GM23338 (cell line): ENCODE results near the gene DLG2. TPM values are rescaled to one million over a fixed set of nuclear protein-coding genes. Genes with fewer than 3 reads are reported as not detected.

Source experiments
- ATAC-seq: fragments of 200-7000 bp; cut with Tn5 transposase; 3 replicates; pipeline ENCODE4 v1.9.1; 2020
- DNase-seq: peaks from one replicate; pipeline ENCODE4 v3.0.0-alpha.2; 2015; ENCODE audit warnings: low spot score
- H2AFZ ChIP-seq: fragments of 200-600 bp; sonication (generic); 2 replicates; pipeline ENCODE4 v1.8.0; 2016; ENCODE audit warnings: antibody characterized with exemption, mild to moderate bottlenecking, moderate library complexity
- H3F3A ChIP-seq: fragments of 200-600 bp; sonication (generic); replicated peaks from 2 replicates; pipeline ENCODE4 v1.8.0; 2017; ENCODE audit warnings: antibody characterized with exemption, mixed run types, low read depth
- H3K27ac ChIP-seq: fragments of 200-600 bp; sonication (generic); 2 replicates; pipeline ENCODE4 v1.6.1; 2016; ENCODE audit warnings: low read depth
- H3K27me3 ChIP-seq: fragments of 200-600 bp; sonication (generic); 2 replicates; pipeline ENCODE4 v1.8.0; 2016; ENCODE audit warnings: mild to moderate bottlenecking, mixed run types, moderate library complexity; ENCODE audit not compliant: insufficient read depth
- H3K36me3 ChIP-seq: fragments of 200-600 bp; sonication (generic); 2 replicates; pipeline ENCODE4 v1.8.0; 2016; ENCODE audit warnings: mild to moderate bottlenecking; ENCODE audit not compliant: insufficient read depth
- H3K4me1 ChIP-seq: fragments of 200-600 bp; sonication (generic); 2 replicates; pipeline ENCODE4 v1.8.0; 2016; ENCODE audit warnings: mild to moderate bottlenecking, moderate library complexity; ENCODE audit not compliant: insufficient read depth
- H3K4me2 ChIP-seq: fragments of 200-600 bp; sonication (generic); 2 replicates; pipeline ENCODE4 v1.7.1; 2017; ENCODE audit warnings: mixed run types
- H3K4me3 ChIP-seq: fragments of 200-600 bp; sonication (generic); 2 replicates; pipeline ENCODE4 v1.6.1; 2016; ENCODE audit warnings: mixed run types
- H3K79me2 ChIP-seq: fragments of 200-600 bp; sonication (generic); replicated peaks from 2 replicates; pipeline ENCODE4 v1.8.0; 2017; ENCODE audit warnings: mild to moderate bottlenecking; ENCODE audit not compliant: insufficient read depth
- H3K9me2 ChIP-seq: fragments of 200-600 bp; sonication (generic); 2 replicates; pipeline ENCODE4 v1.8.0; 2017; ENCODE audit not compliant: insufficient read depth
- H4K20me1 ChIP-seq: fragments of 200-600 bp; sonication (generic); replicated peaks from 2 replicates; pipeline ENCODE4 v1.8.0; 2017; ENCODE audit warnings: mild to moderate bottlenecking; ENCODE audit not compliant: insufficient read depth
- H3K27ac Mint-ChIP-seq: 2 replicates; pipeline ENCODE4 v1.8.0; 2020; ENCODE audit warnings: inconsistent platforms, mild to moderate bottlenecking, moderate library complexity, mixed read lengths
- H3K27me3 Mint-ChIP-seq: 3 replicates; pipeline ENCODE4 v1.8.0; 2022; ENCODE audit warnings: low read depth, mild to moderate bottlenecking, moderate library complexity, mixed read lengths, inconsistent platforms; ENCODE audit not compliant: insufficient read depth, poor library complexity
- H3K36me3 Mint-ChIP-seq: 3 replicates; pipeline ENCODE4 v1.8.0; 2021; ENCODE audit warnings: low read depth, mild to moderate bottlenecking, inconsistent platforms, moderate library complexity, mixed read lengths
- H3K4me1 Mint-ChIP-seq: 3 replicates; pipeline ENCODE4 v1.8.0; 2020; ENCODE audit warnings: mild to moderate bottlenecking, inconsistent platforms, mixed read lengths
- H3K4me3 Mint-ChIP-seq: 3 replicates; pipeline ENCODE4 v1.8.0; 2021; ENCODE audit warnings: moderate library complexity, mild to moderate bottlenecking, inconsistent platforms, mixed read lengths
- H3K9me3 Mint-ChIP-seq: 3 replicates; pipeline ENCODE4 v1.8.0; 2020; ENCODE audit warnings: moderate library complexity, mild to moderate bottlenecking, inconsistent platforms, mixed read lengths
- CREB1 ChIP-seq: fragments of 250-450 bp; sonication (Bioruptor Pico); IDR thresholded peaks from 2 replicates; pipeline ENCODE4 v1.5.0; 2020; ENCODE audit warnings: low read depth, mild to moderate bottlenecking, moderate library complexity
- EZH2 ChIP-seq: fragments of 200-600 bp; sonication (generic); IDR thresholded peaks from one replicate; pipeline ENCODE4 v1.8.0; 2017; ENCODE audit warnings: antibody characterized with exemption, mild to moderate bottlenecking, low read depth; ENCODE audit not compliant: unreplicated experiment
- EZH2phosphoT487 ChIP-seq: fragments of 200-600 bp; sonication (generic); IDR thresholded peaks from one replicate; pipeline ENCODE4 v1.8.1; 2018; ENCODE audit warnings: antibody characterized with exemption; ENCODE audit not compliant: unreplicated experiment
- JUNB ChIP-seq: IDR thresholded peaks from one replicate; pipeline ENCODE4 v1.6.1; 2016; ENCODE audit warnings: antibody characterized with exemption; ENCODE audit not compliant: unreplicated experiment
- NANOG ChIP-seq: IDR thresholded peaks from 2 replicates; pipeline ENCODE4 v1.6.1; 2016; ENCODE audit warnings: antibody characterized with exemption, borderline replicate concordance
- POLR2AphosphoS5 ChIP-seq: IDR thresholded peaks from 2 replicates; pipeline ENCODE4 v1.6.1; 2016; ENCODE audit warnings: antibody characterized with exemption, low read depth
- STAT1 ChIP-seq: IDR thresholded peaks from one replicate; pipeline ENCODE4 v1.6.1; 2016; ENCODE audit warnings: antibody characterized with exemption; ENCODE audit not compliant: unreplicated experiment
- ZNF114 ChIP-seq: fragments of 250-450 bp; sonication (Bioruptor Pico); IDR thresholded peaks from 2 replicates; pipeline ENCODE4 v1.5.0; 2020; ENCODE audit warnings: mild to moderate bottlenecking, moderate library complexity
- ZNF331 ChIP-seq: fragments of 250-450 bp; sonication (Bioruptor Pico); IDR thresholded peaks from 2 replicates; pipeline ENCODE4 v1.5.0; 2020; ENCODE audit warnings: low read depth, mild to moderate bottlenecking, moderate library complexity
- polyA plus RNA-seq: library from polyadenylated mRNA; unstranded; fragments of >200 nt; fragmentation: Nextera tagmentation; extraction: Ambion mirVana; gene quantifications from 2 replicates; pipeline ENCODE4 v1.2.1, GENCODE V29; 2016
- total RNA-seq: library from RNA; depleted of rRNA; stranded (reverse); fragments of >200 nt; shearing (Covaris generic); gene quantifications from 2 replicates; pipeline ENCODE4 v1.2.3, GENCODE V29; 2014
- TF ChIP-seq, protein P1 (sequence below): fragments of 250-450 bp; sonication (Bioruptor Pico); IDR thresholded peaks from 2 replicates; pipeline ENCODE4 v1.5.0; 2020; ENCODE audit warnings: mild to moderate bottlenecking, moderate library complexity
- TF ChIP-seq, protein P2 (sequence below): IDR thresholded peaks from 2 replicates; pipeline ENCODE4 v1.6.1; 2016; ENCODE audit warnings: antibody characterized with exemption
- TF ChIP-seq, protein P3 (sequence below), 2 experiments: fragments of 200-600 bp in 1 of 2; sonication (generic) in 1 of 2; conservative IDR thresholded peaks; 2 replicates each; pipeline versions ENCODE4 v1.5.1 to v1.6.1; 2016 to 2017; ENCODE audit warnings: antibody characterized with exemption in 2 of 2, low read depth in 2 of 2, mild to moderate bottlenecking in 2 of 2, moderate library complexity in 1 of 2
- TF ChIP-seq, protein P4 (sequence below): IDR thresholded peaks from one replicate; pipeline ENCODE4 v1.6.1; 2018; ENCODE audit warnings: antibody characterized with exemption; ENCODE audit not compliant: unreplicated experiment

The DLG2 gene
- total and polyA plus RNA-seq, 2 experiments from 2014 or later = 19.8 to 21.5 TPM

DNA sequence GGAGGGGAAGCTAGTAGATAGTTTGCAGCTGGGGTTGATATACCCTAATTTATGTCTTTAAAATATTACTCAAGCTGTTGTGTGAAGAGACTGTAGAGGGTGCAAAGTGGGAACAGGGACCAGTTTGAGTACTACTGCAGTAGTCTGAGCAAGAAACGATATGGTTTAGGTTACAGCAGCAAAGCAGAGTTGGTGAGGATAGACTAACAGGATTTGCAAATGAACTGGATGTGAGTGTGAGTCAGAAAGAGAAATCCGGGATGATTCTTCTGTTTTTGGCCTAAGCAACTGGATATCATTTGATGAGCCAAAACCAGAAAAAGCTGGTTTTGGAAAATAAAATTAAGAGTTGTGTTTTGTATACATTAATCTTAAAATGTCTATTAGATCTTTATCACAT lies 1591.5 kb downstream of the DLG2 start:
- Mint-ChIP-seq H3K27ac (no peak overlapping the region), H3K4me1 (no peaks in the 10 kb centered on the region), H3K9me3 (no peaks in the 10 kb centered on the region; the same call in 2 of the 3 replicates), H3K4me3 (no peak overlapping the region), H3K36me3 (no peaks in the 10 kb centered on the region), H3K27me3 (no peaks in the 10 kb centered on the region)
- H3K79me2 ChIP-seq = no peaks in the 10 kb centered on the region
- TF ChIP-seq ZNF331 (CRISPR knock-in tag) = no peak
- TF ChIP-seq, protein P1, sequence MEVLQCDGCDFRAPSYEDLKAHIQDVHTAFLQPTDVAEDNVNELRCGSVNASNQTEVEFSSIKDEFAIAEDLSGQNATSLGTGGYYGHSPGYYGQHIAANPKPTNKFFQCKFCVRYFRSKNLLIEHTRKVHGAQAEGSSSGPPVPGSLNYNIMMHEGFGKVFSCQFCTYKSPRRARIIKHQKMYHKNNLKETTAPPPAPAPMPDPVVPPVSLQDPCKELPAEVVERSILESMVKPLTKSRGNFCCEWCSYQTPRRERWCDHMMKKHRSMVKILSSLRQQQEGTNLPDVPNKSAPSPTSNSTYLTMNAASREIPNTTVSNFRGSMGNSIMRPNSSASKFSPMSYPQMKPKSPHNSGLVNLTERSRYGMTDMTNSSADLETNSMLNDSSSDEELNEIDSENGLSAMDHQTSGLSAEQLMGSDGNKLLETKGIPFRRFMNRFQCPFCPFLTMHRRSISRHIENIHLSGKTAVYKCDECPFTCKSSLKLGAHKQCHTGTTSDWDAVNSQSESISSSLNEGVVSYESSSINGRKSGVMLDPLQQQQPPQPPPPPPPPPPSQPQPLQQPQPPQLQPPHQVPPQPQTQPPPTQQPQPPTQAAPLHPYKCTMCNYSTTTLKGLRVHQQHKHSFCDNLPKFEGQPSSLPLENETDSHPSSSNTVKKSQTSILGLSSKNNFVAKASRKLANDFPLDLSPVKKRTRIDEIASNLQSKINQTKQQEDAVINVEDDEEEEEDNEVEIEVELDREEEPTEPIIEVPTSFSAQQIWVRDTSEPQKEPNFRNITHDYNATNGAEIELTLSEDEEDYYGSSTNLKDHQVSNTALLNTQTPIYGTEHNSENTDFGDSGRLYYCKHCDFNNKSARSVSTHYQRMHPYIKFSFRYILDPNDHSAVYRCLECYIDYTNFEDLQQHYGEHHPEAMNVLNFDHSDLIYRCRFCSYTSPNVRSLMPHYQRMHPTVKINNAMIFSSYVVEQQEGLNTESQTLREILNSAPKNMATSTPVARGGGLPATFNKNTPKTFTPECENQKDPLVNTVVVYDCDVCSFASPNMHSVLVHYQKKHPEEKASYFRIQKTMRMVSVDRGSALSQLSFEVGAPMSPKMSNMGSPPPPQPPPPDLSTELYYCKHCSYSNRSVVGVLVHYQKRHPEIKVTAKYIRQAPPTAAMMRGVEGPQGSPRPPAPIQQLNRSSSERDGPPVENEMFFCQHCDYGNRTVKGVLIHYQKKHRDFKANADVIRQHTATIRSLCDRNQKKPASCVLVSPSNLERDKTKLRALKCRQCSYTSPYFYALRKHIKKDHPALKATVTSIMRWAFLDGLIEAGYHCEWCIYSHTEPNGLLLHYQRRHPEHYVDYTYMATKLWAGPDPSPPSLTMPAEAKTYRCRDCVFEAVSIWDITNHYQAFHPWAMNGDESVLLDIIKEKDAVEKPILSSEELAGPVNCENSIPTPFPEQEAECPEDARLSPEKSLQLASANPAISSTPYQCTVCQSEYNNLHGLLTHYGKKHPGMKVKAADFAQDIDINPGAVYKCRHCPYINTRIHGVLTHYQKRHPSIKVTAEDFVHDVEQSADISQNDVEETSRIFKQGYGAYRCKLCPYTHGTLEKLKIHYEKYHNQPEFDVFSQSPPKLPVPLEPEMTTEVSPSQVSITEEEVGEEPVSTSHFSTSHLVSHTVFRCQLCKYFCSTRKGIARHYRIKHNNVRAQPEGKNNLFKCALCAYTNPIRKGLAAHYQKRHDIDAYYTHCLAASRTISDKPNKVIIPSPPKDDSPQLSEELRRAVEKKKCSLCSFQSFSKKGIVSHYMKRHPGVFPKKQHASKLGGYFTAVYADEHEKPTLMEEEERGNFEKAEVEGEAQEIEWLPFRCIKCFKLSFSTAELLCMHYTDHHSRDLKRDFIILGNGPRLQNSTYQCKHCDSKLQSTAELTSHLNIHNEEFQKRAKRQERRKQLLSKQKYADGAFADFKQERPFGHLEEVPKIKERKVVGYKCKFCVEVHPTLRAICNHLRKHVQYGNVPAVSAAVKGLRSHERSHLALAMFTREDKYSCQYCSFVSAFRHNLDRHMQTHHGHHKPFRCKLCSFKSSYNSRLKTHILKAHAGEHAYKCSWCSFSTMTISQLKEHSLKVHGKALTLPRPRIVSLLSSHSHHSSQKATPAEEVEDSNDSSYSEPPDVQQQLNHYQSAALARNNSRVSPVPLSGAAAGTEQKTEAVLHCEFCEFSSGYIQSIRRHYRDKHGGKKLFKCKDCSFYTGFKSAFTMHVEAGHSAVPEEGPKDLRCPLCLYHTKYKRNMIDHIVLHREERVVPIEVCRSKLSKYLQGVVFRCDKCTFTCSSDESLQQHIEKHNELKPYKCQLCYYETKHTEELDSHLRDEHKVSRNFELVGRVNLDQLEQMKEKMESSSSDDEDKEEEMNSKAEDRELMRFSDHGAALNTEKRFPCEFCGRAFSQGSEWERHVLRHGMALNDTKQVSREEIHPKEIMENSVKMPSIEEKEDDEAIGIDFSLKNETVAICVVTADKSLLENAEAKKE = no peak
- TF ChIP-seq EZH2 = no peak
- TF ChIP-seq, protein P2, sequence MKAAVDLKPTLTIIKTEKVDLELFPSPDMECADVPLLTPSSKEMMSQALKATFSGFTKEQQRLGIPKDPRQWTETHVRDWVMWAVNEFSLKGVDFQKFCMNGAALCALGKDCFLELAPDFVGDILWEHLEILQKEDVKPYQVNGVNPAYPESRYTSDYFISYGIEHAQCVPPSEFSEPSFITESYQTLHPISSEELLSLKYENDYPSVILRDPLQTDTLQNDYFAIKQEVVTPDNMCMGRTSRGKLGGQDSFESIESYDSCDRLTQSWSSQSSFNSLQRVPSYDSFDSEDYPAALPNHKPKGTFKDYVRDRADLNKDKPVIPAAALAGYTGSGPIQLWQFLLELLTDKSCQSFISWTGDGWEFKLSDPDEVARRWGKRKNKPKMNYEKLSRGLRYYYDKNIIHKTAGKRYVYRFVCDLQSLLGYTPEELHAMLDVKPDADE = no peak
- TF ChIP-seq JUNB = no peak
- TF ChIP-seq, protein P3, sequence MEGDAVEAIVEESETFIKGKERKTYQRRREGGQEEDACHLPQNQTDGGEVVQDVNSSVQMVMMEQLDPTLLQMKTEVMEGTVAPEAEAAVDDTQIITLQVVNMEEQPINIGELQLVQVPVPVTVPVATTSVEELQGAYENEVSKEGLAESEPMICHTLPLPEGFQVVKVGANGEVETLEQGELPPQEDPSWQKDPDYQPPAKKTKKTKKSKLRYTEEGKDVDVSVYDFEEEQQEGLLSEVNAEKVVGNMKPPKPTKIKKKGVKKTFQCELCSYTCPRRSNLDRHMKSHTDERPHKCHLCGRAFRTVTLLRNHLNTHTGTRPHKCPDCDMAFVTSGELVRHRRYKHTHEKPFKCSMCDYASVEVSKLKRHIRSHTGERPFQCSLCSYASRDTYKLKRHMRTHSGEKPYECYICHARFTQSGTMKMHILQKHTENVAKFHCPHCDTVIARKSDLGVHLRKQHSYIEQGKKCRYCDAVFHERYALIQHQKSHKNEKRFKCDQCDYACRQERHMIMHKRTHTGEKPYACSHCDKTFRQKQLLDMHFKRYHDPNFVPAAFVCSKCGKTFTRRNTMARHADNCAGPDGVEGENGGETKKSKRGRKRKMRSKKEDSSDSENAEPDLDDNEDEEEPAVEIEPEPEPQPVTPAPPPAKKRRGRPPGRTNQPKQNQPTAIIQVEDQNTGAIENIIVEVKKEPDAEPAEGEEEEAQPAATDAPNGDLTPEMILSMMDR (conservative IDR thresholded peaks at IDR 0.05; ENCODE audit: low read depth in 2 of 2) = no peak
- no peak for TF ChIP-seq CREB1 (CRISPR knock-in tag)
- TF ChIP-seq POLR2AphosphoS5 = no peak
- TF ChIP-seq, protein P4, sequence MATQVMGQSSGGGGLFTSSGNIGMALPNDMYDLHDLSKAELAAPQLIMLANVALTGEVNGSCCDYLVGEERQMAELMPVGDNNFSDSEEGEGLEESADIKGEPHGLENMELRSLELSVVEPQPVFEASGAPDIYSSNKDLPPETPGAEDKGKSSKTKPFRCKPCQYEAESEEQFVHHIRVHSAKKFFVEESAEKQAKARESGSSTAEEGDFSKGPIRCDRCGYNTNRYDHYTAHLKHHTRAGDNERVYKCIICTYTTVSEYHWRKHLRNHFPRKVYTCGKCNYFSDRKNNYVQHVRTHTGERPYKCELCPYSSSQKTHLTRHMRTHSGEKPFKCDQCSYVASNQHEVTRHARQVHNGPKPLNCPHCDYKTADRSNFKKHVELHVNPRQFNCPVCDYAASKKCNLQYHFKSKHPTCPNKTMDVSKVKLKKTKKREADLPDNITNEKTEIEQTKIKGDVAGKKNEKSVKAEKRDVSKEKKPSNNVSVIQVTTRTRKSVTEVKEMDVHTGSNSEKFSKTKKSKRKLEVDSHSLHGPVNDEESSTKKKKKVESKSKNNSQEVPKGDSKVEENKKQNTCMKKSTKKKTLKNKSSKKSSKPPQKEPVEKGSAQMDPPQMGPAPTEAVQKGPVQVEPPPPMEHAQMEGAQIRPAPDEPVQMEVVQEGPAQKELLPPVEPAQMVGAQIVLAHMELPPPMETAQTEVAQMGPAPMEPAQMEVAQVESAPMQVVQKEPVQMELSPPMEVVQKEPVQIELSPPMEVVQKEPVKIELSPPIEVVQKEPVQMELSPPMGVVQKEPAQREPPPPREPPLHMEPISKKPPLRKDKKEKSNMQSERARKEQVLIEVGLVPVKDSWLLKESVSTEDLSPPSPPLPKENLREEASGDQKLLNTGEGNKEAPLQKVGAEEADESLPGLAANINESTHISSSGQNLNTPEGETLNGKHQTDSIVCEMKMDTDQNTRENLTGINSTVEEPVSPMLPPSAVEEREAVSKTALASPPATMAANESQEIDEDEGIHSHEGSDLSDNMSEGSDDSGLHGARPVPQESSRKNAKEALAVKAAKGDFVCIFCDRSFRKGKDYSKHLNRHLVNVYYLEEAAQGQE = no peak
- no peak for TF ChIP-seq EZH2phosphoT487
- no peak for TF ChIP-seq NANOG
- TF ChIP-seq STAT1 = no peak
- no peak for TF ChIP-seq ZNF114 (CRISPR knock-in tag)
- H3K27me3 ChIP-seq = no peaks in the 10 kb centered on the region
- no peak overlapping the region for H2AFZ ChIP-seq
- ATAC-seq (no peak), DNase-seq (no peak)
- no peak overlapping the region for H3K4me2 ChIP-seq
- no peak overlapping the region for H3K27ac ChIP-seq
- H3K36me3 ChIP-seq = no peaks in the 10 kb centered on the region
- peaks cover 7% of the 10 kb centered on the region; the same call in 1 of the 2 replicates for H3K9me2 ChIP-seq
- no peaks in the 10 kb centered on the region for H3K4me1 ChIP-seq
- H4K20me1 ChIP-seq = no peaks in the 10 kb centered on the region
- H3K4me3 ChIP-seq = no peak overlapping the region
- H3F3A ChIP-seq = no peaks in the 10 kb centered on the region
